ENCODE results near the gene TTLL11. TPM values are rescaled to one million over a fixed set of nuclear protein-coding genes. Genes with fewer than 3 reads are reported as not detected.

The TTLL11 gene
- total RNA-seq, 1 donor from 2014 or later = 4.0 TPM

DNA sequence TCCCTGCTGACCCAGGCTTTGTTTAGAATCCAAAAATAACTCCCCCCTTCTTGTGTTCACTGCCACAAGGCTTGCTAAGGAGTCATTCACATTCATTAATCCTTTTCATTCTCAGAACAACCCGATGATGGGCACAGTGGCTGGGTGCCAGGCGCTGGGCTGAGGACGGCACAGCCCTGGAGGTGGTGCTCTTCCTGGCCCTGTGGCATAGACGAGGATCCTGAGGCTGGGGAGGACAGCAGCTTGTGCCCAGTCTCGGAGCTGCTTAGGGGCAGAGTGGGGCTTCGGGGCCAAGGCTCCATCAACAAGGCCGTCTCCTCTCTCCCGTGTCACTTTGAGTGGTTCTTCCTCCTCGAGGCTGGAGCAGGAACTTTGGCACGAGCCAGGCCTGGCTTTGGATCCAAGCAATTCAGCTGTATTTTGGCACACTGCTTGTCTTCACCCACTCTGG is 166.7 kb downstream of the TTLL11 start:
- Mint-ChIP-seq H3K27ac (ENCODE audit: unreplicated experiment) (no peak overlapping the region), H3K9me3 (ENCODE audit: unreplicated experiment) (no peaks in the 10 kb centered on the region), H3K36me3 (ENCODE audit: low read depth, unreplicated experiment) (peaks cover 3% of the 10 kb centered on the region), H3K27me3 (ENCODE audit: unreplicated experiment) (no peaks in the 10 kb centered on the region), H3K4me1 (ENCODE audit: unreplicated experiment) (peaks cover 3% of the 10 kb centered on the region), H3K4me3 (ENCODE audit: unreplicated experiment) (no peak overlapping the region)
- DNase-seq (ENCODE audit: low spot score) = no peak
- TF ChIP-seq, protein P1, sequence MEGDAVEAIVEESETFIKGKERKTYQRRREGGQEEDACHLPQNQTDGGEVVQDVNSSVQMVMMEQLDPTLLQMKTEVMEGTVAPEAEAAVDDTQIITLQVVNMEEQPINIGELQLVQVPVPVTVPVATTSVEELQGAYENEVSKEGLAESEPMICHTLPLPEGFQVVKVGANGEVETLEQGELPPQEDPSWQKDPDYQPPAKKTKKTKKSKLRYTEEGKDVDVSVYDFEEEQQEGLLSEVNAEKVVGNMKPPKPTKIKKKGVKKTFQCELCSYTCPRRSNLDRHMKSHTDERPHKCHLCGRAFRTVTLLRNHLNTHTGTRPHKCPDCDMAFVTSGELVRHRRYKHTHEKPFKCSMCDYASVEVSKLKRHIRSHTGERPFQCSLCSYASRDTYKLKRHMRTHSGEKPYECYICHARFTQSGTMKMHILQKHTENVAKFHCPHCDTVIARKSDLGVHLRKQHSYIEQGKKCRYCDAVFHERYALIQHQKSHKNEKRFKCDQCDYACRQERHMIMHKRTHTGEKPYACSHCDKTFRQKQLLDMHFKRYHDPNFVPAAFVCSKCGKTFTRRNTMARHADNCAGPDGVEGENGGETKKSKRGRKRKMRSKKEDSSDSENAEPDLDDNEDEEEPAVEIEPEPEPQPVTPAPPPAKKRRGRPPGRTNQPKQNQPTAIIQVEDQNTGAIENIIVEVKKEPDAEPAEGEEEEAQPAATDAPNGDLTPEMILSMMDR (IDR thresholded peaks at IDR 0.05; ENCODE audit: unreplicated experiment) = no peak

DNA sequence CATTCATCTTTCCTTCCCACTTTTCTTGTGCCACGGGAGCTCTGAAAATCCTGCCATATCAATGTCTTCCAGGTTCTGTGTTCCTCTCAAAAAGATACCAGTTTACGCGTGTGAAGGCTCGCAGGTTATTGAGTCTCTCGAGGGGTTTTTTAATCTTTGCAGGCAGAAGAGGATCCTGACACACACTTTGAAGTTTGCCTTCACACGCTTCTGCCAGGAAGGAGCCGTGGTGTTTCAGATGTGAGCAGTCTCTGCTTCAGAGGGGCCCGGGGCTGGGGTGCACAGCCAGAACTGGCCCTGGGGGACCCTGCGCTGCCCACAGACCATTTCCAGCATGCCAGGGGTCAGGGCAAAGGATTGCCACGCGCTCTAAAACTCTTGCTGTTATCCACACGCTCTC is 167.2 kb downstream of the TTLL11 start:
- no peak overlapping the region for H3K4me3 Mint-ChIP-seq (ENCODE audit: unreplicated experiment)
- no peaks in the 10 kb centered on the region for H3K27me3 Mint-ChIP-seq (ENCODE audit: unreplicated experiment)
- no peaks in the 10 kb centered on the region for H3K9me3 Mint-ChIP-seq (ENCODE audit: unreplicated experiment)
- TF ChIP-seq, protein P1 (IDR thresholded peaks at IDR 0.05; ENCODE audit: unreplicated experiment) = no peak
- peaks cover 3% of the 10 kb centered on the region for H3K4me1 Mint-ChIP-seq (ENCODE audit: unreplicated experiment)
- peaks cover 3% of the 10 kb centered on the region for H3K36me3 Mint-ChIP-seq (ENCODE audit: low read depth, unreplicated experiment)
- H3K27ac Mint-ChIP-seq (ENCODE audit: unreplicated experiment) = no peak overlapping the region
- DNase-seq (ENCODE audit: low spot score) = no peak

DNA sequence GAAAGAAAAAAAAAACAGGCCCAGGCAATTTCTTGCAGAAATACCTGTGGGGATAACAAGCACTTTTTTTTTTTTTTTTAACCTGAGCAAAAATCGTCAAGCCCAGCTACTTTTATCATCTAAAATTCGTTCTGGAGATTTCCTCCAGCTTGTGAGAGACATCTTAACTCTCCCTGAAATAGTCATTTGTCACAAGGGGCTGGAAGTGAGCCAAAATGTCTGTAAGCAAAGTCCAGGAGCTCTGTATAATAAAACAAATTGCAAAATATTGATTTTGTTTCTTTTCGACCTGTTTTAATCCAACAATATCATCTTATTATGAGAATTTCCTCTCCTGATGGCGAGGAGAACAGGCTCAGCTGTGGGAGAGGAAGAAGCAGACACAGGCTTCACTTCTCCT is 168.4 kb downstream of the TTLL11 start:
- Mint-ChIP-seq H3K27me3 (ENCODE audit: unreplicated experiment) (no peaks in the 10 kb centered on the region), H3K4me3 (ENCODE audit: unreplicated experiment) (no peak overlapping the region), H3K9me3 (ENCODE audit: unreplicated experiment) (no peaks in the 10 kb centered on the region), H3K27ac (ENCODE audit: unreplicated experiment) (no peak overlapping the region), H3K4me1 (ENCODE audit: unreplicated experiment) (no peaks in the 10 kb centered on the region), H3K36me3 (ENCODE audit: low read depth, unreplicated experiment) (peaks cover 3% of the 10 kb centered on the region)
- no peak for DNase-seq (ENCODE audit: low spot score)
- TF ChIP-seq, protein P1 (IDR thresholded peaks at IDR 0.05; ENCODE audit: unreplicated experiment) = no peak

DNA sequence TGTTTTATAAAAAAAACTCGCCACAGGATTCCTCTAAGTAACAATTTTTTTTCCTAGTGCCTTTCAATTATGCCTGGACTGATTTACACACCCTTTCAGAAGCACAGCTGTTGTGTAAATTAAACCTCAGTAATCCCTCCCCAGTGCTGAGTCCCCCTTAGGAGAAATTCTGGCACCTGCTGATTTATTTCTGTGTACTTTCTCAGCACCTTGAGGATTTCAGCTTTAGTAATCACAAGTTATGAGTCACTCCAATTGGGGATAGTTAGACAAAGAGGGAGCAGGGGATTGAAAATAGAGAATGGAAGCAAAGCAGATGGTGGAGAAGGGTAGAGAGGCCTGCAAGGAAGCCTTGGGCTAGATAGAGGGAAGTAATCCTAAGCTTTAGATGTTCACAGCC is 171.7 kb downstream of the TTLL11 start:
- Mint-ChIP-seq H3K4me3 (ENCODE audit: unreplicated experiment) (no peak overlapping the region), H3K27me3 (ENCODE audit: unreplicated experiment) (no peaks in the 10 kb centered on the region), H3K36me3 (ENCODE audit: low read depth, unreplicated experiment) (peaks cover 3% of the 10 kb centered on the region), H3K27ac (ENCODE audit: unreplicated experiment) (no peak overlapping the region), H3K4me1 (ENCODE audit: unreplicated experiment) (no peaks in the 10 kb centered on the region), H3K9me3 (ENCODE audit: unreplicated experiment) (no peaks in the 10 kb centered on the region)
- no peak for DNase-seq (ENCODE audit: low spot score)
- TF ChIP-seq, protein P1 (IDR thresholded peaks at IDR 0.05; ENCODE audit: unreplicated experiment) = no peak

DNA sequence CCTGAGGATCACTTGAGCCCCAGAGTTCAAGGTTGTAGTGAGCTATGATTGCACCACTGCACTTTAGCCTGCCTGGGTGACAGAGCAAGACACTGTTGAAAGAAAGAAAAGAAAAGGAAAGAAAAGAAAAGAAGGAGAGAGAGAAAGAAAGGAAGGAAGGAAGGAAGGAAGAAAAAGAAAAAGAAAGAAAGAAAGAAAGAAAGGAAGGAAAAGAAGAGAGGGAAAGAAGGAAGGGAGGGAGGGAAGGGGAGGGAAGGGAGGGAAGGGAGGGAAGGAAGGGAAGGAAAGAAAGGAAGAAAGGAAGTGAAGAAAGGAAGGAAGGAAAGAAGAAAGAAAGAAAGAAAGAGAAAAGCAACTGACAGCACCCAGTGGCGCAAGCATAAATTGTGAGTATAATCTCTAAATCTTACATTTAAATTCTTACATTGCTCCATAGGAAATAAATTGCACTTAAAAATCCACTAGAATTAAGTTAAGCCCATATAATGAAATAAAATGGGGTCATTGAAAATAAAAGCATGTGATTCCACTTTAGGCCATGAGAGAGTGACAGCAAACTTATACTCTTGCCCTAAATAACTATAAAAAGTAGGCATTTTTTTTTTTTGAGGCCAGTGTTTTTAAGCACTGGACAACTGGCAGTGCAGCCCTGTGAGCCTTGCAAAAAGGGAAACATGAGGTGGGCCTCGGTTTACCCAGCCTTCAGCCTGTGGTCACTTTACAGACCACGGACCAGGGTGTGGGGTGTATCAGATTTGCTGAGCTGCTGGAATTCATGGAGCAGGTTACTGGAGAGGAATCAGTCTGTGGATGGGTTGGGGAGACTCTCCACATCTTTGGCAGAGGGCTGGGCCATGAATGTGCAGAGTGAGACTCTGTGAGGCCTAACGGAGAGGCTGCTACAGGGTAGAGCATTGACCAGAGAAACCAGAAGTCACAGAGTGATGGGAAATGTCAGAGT is 175.5 kb downstream of the TTLL11 start:
- H3K27ac Mint-ChIP-seq (ENCODE audit: unreplicated experiment) = no peak overlapping the region
- H3K36me3 Mint-ChIP-seq (ENCODE audit: low read depth, unreplicated experiment) = peaks cover 3% of the 10 kb centered on the region
- TF ChIP-seq, protein P1 (IDR thresholded peaks at IDR 0.05; ENCODE audit: unreplicated experiment) = no peak
- no peak for DNase-seq (ENCODE audit: low spot score)
- H3K4me1 Mint-ChIP-seq (ENCODE audit: unreplicated experiment) = no peaks in the 10 kb centered on the region
- no peak overlapping the region for H3K4me3 Mint-ChIP-seq (ENCODE audit: unreplicated experiment)
- no peaks in the 10 kb centered on the region for H3K27me3 Mint-ChIP-seq (ENCODE audit: unreplicated experiment)
- H3K9me3 Mint-ChIP-seq (ENCODE audit: unreplicated experiment) = no peaks in the 10 kb centered on the region
